HepG2 (cell line): ENCODE results near the gene PGM3. TPM values are rescaled to one million over a fixed set of nuclear protein-coding genes. Genes with fewer than 3 reads are reported as not detected.

Source experiments
- ARID5B ChIP-seq: IDR thresholded peaks from 2 replicates; pipeline ENCODE4 v1.4.0; 2020; ENCODE audit warnings: mild to moderate bottlenecking, missing genetic modification reagents
- ARNT2 ChIP-seq: sonication (generic); formaldehyde crosslinking; IDR thresholded peaks from 2 replicates; pipeline ENCODE4 v1.8.0; 2022; ENCODE audit warnings: mild to moderate bottlenecking, low read depth, missing genetic modification reagents, moderate library complexity
- ARNTL ChIP-seq: sonication (generic); formaldehyde crosslinking; IDR thresholded peaks from 2 replicates; pipeline ENCODE4 v1.4.0; 2020; ENCODE audit warnings: mild to moderate bottlenecking, missing genetic modification reagents
- DNMT1 ChIP-seq: sonication (generic); formaldehyde crosslinking; IDR thresholded peaks from 2 replicates; pipeline ENCODE4 v1.5.1; 2020; ENCODE audit warnings: mild to moderate bottlenecking, missing genetic modification reagents
- FLYWCH1 ChIP-seq: sonication (generic); formaldehyde crosslinking; IDR thresholded peaks from 2 replicates; pipeline ENCODE4 v1.8.1; 2023; ENCODE audit warnings: mild to moderate bottlenecking, missing genetic modification reagents
- HNF1A ChIP-seq, 2 experiments: sonication (generic) in 1 of 2; formaldehyde crosslinking in 1 of 2; IDR thresholded peaks; 2 replicates each; pipeline versions ENCODE4 v1.4.0 to v1.6.1; 2016 to 2020; ENCODE audit warnings: borderline replicate concordance in 1 of 2, low read depth in 1 of 2, mild to moderate bottlenecking in 1 of 2, missing genetic modification reagents in 1 of 2
- NAIF1 ChIP-seq: sonication (generic); formaldehyde crosslinking; IDR thresholded peaks from 2 replicates; pipeline ENCODE4 v1.5.0; 2020; ENCODE audit warnings: mild to moderate bottlenecking, missing genetic modification reagents, borderline replicate concordance
- NFKB2 ChIP-seq: sonication (generic); formaldehyde crosslinking; IDR thresholded peaks from 2 replicates; pipeline ENCODE4 v1.4.0; 2020; ENCODE audit warnings: missing genetic modification reagents, borderline replicate concordance
- NRL ChIP-seq: sonication (generic); formaldehyde crosslinking; IDR thresholded peaks from 2 replicates; pipeline ENCODE4 v1.5.0; 2020; ENCODE audit warnings: missing genetic modification reagents, mild to moderate bottlenecking, moderate library complexity, borderline replicate concordance
- PREB ChIP-seq: sonication (generic); formaldehyde crosslinking; IDR thresholded peaks from 2 replicates; pipeline ENCODE4 v1.4.0; 2020; ENCODE audit warnings: missing genetic modification reagents
- ZNF329 ChIP-seq: sonication (generic); formaldehyde crosslinking; IDR thresholded peaks from 2 replicates; pipeline ENCODE4 v1.9.0; 2021; ENCODE audit warnings: low read depth, mild to moderate bottlenecking, missing genetic modification reagents
- ZNF383 ChIP-seq: sonication (generic); formaldehyde crosslinking; IDR thresholded peaks from 2 replicates; pipeline ENCODE4 v1.4.0; 2020; ENCODE audit warnings: missing genetic modification reagents, mild to moderate bottlenecking, borderline replicate concordance
- ZNF569 ChIP-seq: sonication (generic); formaldehyde crosslinking; IDR thresholded peaks from 2 replicates; pipeline ENCODE4 v1.5.0; 2020; ENCODE audit warnings: mild to moderate bottlenecking, missing genetic modification reagents, moderate library complexity, borderline replicate concordance
- ZNF660 ChIP-seq: sonication (generic); formaldehyde crosslinking; IDR thresholded peaks from 2 replicates; pipeline ENCODE4 v1.5.1; 2020; ENCODE audit warnings: mild to moderate bottlenecking, low read depth, missing genetic modification reagents, borderline replicate concordance
- ZNF746 ChIP-seq: sonication (generic); formaldehyde crosslinking; IDR thresholded peaks from 2 replicates; pipeline ENCODE4 v1.8.0; 2022; ENCODE audit warnings: mild to moderate bottlenecking, missing genetic modification reagents
- ZNF782 ChIP-seq: sonication (generic); formaldehyde crosslinking; IDR thresholded peaks from 2 replicates; pipeline ENCODE4 v1.4.0; 2020; ENCODE audit warnings: missing genetic modification reagents, mild to moderate bottlenecking, borderline replicate concordance
- ZNF839 ChIP-seq: sonication (generic); formaldehyde crosslinking; IDR thresholded peaks from 2 replicates; pipeline ENCODE4 v1.4.0; 2020; ENCODE audit warnings: missing genetic modification reagents, mild to moderate bottlenecking, borderline replicate concordance
- polyA plus RNA-seq, 8 experiments: library from polyadenylated mRNA; depleted of rRNA in 3 of 8; stranded (reverse) in 7 of 8; unstranded in 1 of 8; fragments of >200 nt; fragmentation: Illumina TruSeq in 4 of 8; extraction: Trizol in 4 of 8; gene quantifications; 2 replicates each; pipeline versions ENCODE4 v1.2.1 to v1.2.3, GENCODE V29; 2011 to 2016; ENCODE audit warnings: low read depth in 4 of 8, missing spikeins in 1 of 8, mixed read lengths in 1 of 8; ENCODE audit not compliant: insufficient read depth in 1 of 8
- total RNA-seq, 5 experiments: library from RNA; depleted of rRNA; stranded (reverse); fragments of >200 nt; fragmentation: Illumina TruSeq; extraction: Trizol; gene quantifications; 2 replicates each; pipeline ENCODE4 v1.2.3, GENCODE V29; 2016; ENCODE audit warnings: low read depth in 1 of 5

PGM3 gene
- total and polyA plus RNA-seq, 2 of the 13 experiments (the other 11 are each of a cell fraction or from before 2014, with no cell fraction given) = 72.5 to 163 TPM

- no peak; the same call in 1 of the 2 replicates for TF ChIP-seq ARID5B (CRISPR knock-in tag)
- no peak for TF ChIP-seq DNMT1 (CRISPR knock-in tag)
- peak; percentile 87 for TF ChIP-seq ARNT2 (CRISPR knock-in tag)
- TF ChIP-seq NAIF1 (CRISPR knock-in tag) = peak; percentile 93
- no peak for TF ChIP-seq ZNF660 (CRISPR knock-in tag)
- 0 out of 2 replicates have a peak, but pooled peaks have one; percentile 22 for TF ChIP-seq FLYWCH1 (CRISPR knock-in tag)
- TF ChIP-seq ZNF746 (CRISPR knock-in tag) = peak; percentile 68; the same call in 1 of the 2 replicates
- TF ChIP-seq ZNF383 (CRISPR knock-in tag) = no peak
- TF ChIP-seq ZNF569 (CRISPR knock-in tag) = no peak; the same call in 1 of the 2 replicates
- TF ChIP-seq ZNF329 (CRISPR knock-in tag) = peak; percentile 72; the same call in 1 of the 2 replicates
- TF ChIP-seq ARNTL (CRISPR knock-in tag) = 0 out of 2 replicates have a peak, but pooled peaks have one; percentile 19
- TF ChIP-seq HNF1A (IDR thresholded peaks at IDR 0.05; ENCODE audit: low read depth) = no peak
- no peak for TF ChIP-seq HNF1A (CRISPR knock-in tag; IDR thresholded peaks at IDR 0.05; ENCODE audit: borderline replicate concordance)
- no peak for TF ChIP-seq ZNF782 (CRISPR knock-in tag)
- TF ChIP-seq ZNF839 (CRISPR knock-in tag) = no peak
- peak; percentile 86; the same call in 1 of the 2 replicates for TF ChIP-seq NRL
- TF ChIP-seq PREB (CRISPR knock-in tag) = no peak
- TF ChIP-seq NFKB2 (CRISPR knock-in tag) = peak; percentile 58; the same call in 1 of the 2 replicates
These were observed at the start of gene PGM3, which contains the start of gene RWDD2A (continued) for GRCh38 chr6:83192871-83193746.
